GM12878 (cell line): ENCODE data around the gene NFYC. TPM values are rescaled to one million over a fixed set of nuclear protein-coding genes. Genes with fewer than 3 reads are reported as not detected.

Experiments used
- BCL11A ChIP-seq: IDR thresholded peaks from 2 replicates; pipeline ENCODE4 v1.6.1; 2011; ENCODE audit warnings: low read depth, low read length
- E2F8 ChIP-seq: fragments of 450-650 bp; IDR thresholded peaks from 2 replicates; pipeline ENCODE4 v1.6.1; 2018; ENCODE audit warnings: mild to moderate bottlenecking, low read depth, moderate library complexity; ENCODE audit not compliant: partially characterized antibody
- FOXK2 ChIP-seq: fragments of 450-650 bp; IDR thresholded peaks from 2 replicates; pipeline ENCODE4 v1.6.1; 2017; ENCODE audit warnings: mild to moderate bottlenecking, moderate library complexity
- HDAC6 ChIP-seq: fragments of 200-600 bp; sonication (generic); IDR thresholded peaks from one replicate; pipeline ENCODE4 v1.8.0; 2017; ENCODE audit warnings: antibody characterized with exemption; ENCODE audit not compliant: unreplicated experiment
- IKZF1 ChIP-seq: fragments of 450-650 bp; conservative IDR thresholded peaks from 2 replicates; pipeline ENCODE4 v1.6.1; 2017; ENCODE audit warnings: antibody characterized with exemption, mild to moderate bottlenecking
- IKZF2 ChIP-seq, 2 experiments: fragments of 450-650 bp; IDR thresholded peaks; 2 replicates each; pipeline ENCODE4 v1.6.1; 2017; ENCODE audit warnings: mild to moderate bottlenecking in 2 of 2, moderate library complexity in 2 of 2
- KAT2A ChIP-seq: conservative IDR thresholded peaks from 2 replicates; pipeline ENCODE4 v1.6.1; 2011; ENCODE audit warnings: low read depth, low read length; ENCODE audit not compliant: control insufficient read depth
- LARP7 ChIP-seq: fragments of 450-650 bp; IDR thresholded peaks from 2 replicates; pipeline ENCODE4 v1.6.1; 2017; ENCODE audit warnings: mild to moderate bottlenecking
- MEF2B ChIP-seq: fragments of 450-650 bp; IDR thresholded peaks from 2 replicates; pipeline ENCODE4 v1.6.1; 2018; ENCODE audit warnings: mild to moderate bottlenecking, moderate library complexity; ENCODE audit not compliant: partially characterized antibody, poor library complexity, severe bottlenecking
- MTA2 ChIP-seq: fragments of 450-650 bp; IDR thresholded peaks from 2 replicates; pipeline ENCODE4 v1.6.1; 2016; ENCODE audit warnings: low read depth, mild to moderate bottlenecking, moderate library complexity
- MYB ChIP-seq: fragments of 150-350 bp; IDR thresholded peaks from 2 replicates; pipeline ENCODE4 v1.6.1; 2014; ENCODE audit warnings: mild to moderate bottlenecking, low read depth, low read length, borderline replicate concordance
- MYC ChIP-seq: IDR thresholded peaks from 2 replicates; pipeline ENCODE4 v1.6.1; 2011; ENCODE audit warnings: mild to moderate bottlenecking, low read length, moderate library complexity, inconsistent platforms; ENCODE audit not compliant: insufficient read depth, insufficient replicate concordance, insufficient read length, severe bottlenecking
- POLR2AphosphoS2 ChIP-seq: IDR thresholded peaks from 2 replicates; pipeline ENCODE4 v1.6.1; 2011; ENCODE audit warnings: low read depth, mild to moderate bottlenecking, low read length, improper control_type of control experiment, moderate library complexity
- POLR2AphosphoS5 ChIP-seq: IDR thresholded peaks from 2 replicates; pipeline ENCODE4 v1.6.1; 2011; ENCODE audit warnings: mild to moderate bottlenecking, low read length, inconsistent platforms
- RB1 ChIP-seq: fragments of 450-650 bp; formaldehyde crosslinking; IDR thresholded peaks from 2 replicates; pipeline ENCODE4 v1.6.1; 2017; ENCODE audit warnings: mild to moderate bottlenecking, borderline replicate concordance
- RELB ChIP-seq: fragments of 450-650 bp; IDR thresholded peaks from 2 replicates; pipeline ENCODE4 v1.6.1; 2017; ENCODE audit warnings: low read depth, mild to moderate bottlenecking, moderate library complexity
- SMARCA5 ChIP-seq: fragments of 450-650 bp; IDR thresholded peaks from 2 replicates; pipeline ENCODE4 v1.6.1; 2017; ENCODE audit warnings: mild to moderate bottlenecking
- SP1 ChIP-seq: IDR thresholded peaks from one replicate; pipeline ENCODE4 v1.6.1; 2011; ENCODE audit warnings: low read depth, low read length
- TAF1 ChIP-seq: IDR thresholded peaks from 2 replicates; pipeline ENCODE4 v1.6.1; 2011; ENCODE audit warnings: mild to moderate bottlenecking, low read depth, low read length, borderline replicate concordance
- ZBED1 ChIP-seq: IDR thresholded peaks from 2 replicates; pipeline ENCODE4 v1.6.1; 2016; ENCODE audit warnings: borderline replicate concordance
- ZNF217 ChIP-seq: fragments of 450-650 bp; IDR thresholded peaks from 2 replicates; pipeline ENCODE4 v1.6.1; 2017; ENCODE audit warnings: antibody characterized with exemption, mild to moderate bottlenecking
- ZNF622 ChIP-seq: fragments of 450-650 bp; IDR thresholded peaks from 2 replicates; pipeline ENCODE4 v1.6.1; 2017; ENCODE audit warnings: mild to moderate bottlenecking, inconsistent platforms
- polyA plus RNA-seq, 11 experiments: library from polyadenylated mRNA; depleted of rRNA in 4 of 11; unstranded in 6 of 11; stranded (reverse) in 5 of 11; fragments of >200 nt; fragmentation: Nextera tagmentation in 4 of 11; fragmentation: Illumina TruSeq in 1 of 11; extraction: Ambion mirVana in 4 of 11; extraction: Trizol in 1 of 11; gene quantifications; 1 replicate in 1 of 11; 2 replicates in 10 of 11; pipeline versions ENCODE4 v1.2.1 to v1.2.3, GENCODE V29; 2011 to 2016; ENCODE audit warnings: inconsistent platforms in 2 of 11, missing spikeins in 2 of 11, low read depth in 1 of 11
- total RNA-seq, 4 experiments: library from RNA; depleted of rRNA in 3 of 4; stranded (reverse); fragments of >200 nt in 3 of 4; fragmentation: Illumina TruSeq in 1 of 4; extraction: Trizol in 1 of 4; gene quantifications; 2 replicates each; pipeline versions ENCODE4 v1.2.1 to v1.2.3, GENCODE V29; 2013 to 2021
- TF ChIP-seq, protein P1 (sequence below): fragments of 450-650 bp; formaldehyde crosslinking; IDR thresholded peaks from 2 replicates; pipeline ENCODE4 v1.5.0; 2022; ENCODE audit warnings: mild to moderate bottlenecking, missing genetic modification characterization
- TF ChIP-seq, protein P2 (sequence below): IDR thresholded peaks from 2 replicates; pipeline ENCODE4 v1.6.1; 2012; ENCODE audit warnings: low read depth, low read length, improper control_type of control experiment

NFYC gene
- total and polyA plus RNA-seq, 10 of the 15 experiments (the other 5 are each of a cell fraction or from before 2014, with no cell fraction given) = 4.3 to 84.2 (median 58.3) TPM

GRCh38 chr1:40763742-40764532, 72.4 kb downstream of the NFYC start (continued):
- TF ChIP-seq FOXK2 = no peak
- TF ChIP-seq TAF1 = no peak
- 0 out of 2 replicates have a peak, but pooled peaks have one; percentile 23 for TF ChIP-seq ZBED1
- TF ChIP-seq RB1 = no peak
- TF ChIP-seq E2F8 = no peak
- TF ChIP-seq KAT2A = no peak
- TF ChIP-seq RELB = peak; percentile 72; the same call in 1 of the 2 replicates
- no peak for TF ChIP-seq LARP7
- TF ChIP-seq, protein P1, sequence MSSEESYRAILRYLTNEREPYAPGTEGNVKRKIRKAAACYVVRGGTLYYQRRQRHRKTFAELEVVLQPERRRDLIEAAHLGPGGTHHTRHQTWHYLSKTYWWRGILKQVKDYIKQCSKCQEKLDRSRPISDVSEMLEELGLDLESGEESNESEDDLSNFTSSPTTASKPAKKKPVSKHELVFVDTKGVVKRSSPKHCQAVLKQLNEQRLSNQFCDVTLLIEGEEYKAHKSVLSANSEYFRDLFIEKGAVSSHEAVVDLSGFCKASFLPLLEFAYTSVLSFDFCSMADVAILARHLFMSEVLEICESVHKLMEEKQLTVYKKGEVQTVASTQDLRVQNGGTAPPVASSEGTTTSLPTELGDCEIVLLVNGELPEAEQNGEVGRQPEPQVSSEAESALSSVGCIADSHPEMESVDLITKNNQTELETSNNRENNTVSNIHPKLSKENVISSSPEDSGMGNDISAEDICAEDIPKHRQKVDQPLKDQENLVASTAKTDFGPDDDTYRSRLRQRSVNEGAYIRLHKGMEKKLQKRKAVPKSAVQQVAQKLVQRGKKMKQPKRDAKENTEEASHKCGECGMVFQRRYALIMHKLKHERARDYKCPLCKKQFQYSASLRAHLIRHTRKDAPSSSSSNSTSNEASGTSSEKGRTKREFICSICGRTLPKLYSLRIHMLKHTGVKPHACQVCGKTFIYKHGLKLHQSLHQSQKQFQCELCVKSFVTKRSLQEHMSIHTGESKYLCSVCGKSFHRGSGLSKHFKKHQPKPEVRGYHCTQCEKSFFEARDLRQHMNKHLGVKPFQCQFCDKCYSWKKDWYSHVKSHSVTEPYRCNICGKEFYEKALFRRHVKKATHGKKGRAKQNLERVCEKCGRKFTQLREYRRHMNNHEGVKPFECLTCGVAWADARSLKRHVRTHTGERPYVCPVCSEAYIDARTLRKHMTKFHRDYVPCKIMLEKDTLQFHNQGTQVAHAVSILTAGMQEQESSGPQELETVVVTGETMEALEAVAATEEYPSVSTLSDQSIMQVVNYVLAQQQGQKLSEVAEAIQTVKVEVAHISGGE (CRISPR knock-in tag) = no peak
- no peak for TF ChIP-seq HDAC6
- no peak for TF ChIP-seq ZNF622
- TF ChIP-seq, protein P2, sequence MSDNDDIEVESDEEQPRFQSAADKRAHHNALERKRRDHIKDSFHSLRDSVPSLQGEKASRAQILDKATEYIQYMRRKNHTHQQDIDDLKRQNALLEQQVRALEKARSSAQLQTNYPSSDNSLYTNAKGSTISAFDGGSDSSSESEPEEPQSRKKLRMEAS = no peak
- TF ChIP-seq MTA2 = peak; percentile 72
- peak; percentile 72 for TF ChIP-seq MEF2B
- TF ChIP-seq IKZF1 = peak; percentile 81
- no peak for TF ChIP-seq POLR2AphosphoS5
- TF ChIP-seq SMARCA5 = peak; percentile 50; the same call in 1 of the 2 replicates
- no peak for TF ChIP-seq MYC
- TF ChIP-seq ZNF217 = no peak
- TF ChIP-seq IKZF2 (IDR thresholded peaks at IDR 0.05) = peak; percentile 90 to 93
- TF ChIP-seq SP1 = no peak
- TF ChIP-seq POLR2AphosphoS2 = no peak
- no peak for TF ChIP-seq BCL11A
- no peak for TF ChIP-seq MYB
